Activated naive CD4-positive, alpha-beta T cell treated with anti-CD3 and anti-CD28 coated beads, Interleukin-2, amount 10 ng/mL, durations not matched to agents 7 days and 5 days (primary cell): ENCODE measurements around the gene ST8SIA2.
A peak's percentile ranks its signal among the peaks of the same experiment; 100 is the strongest.

Experiments
- CTCF ChIA-PET: fragments of 350-600 bp; sonication (Branson Sonifier 250); formaldehyde crosslinking; loops from one replicate; lab custom pipeline; 2021; ENCODE audit warnings: antibody characterized with exemption; lab: Charles Lee
- DNase-seq: peaks from one replicate; pipeline ENCODE4 v3.0.0-alpha.2; 2020
- H3K27ac Mint-ChIP-seq: one replicate; pipeline ENCODE4 v1.8.0; 2021; ENCODE audit warnings: mild to moderate bottlenecking, moderate library complexity, mixed read lengths
- H3K27me3 Mint-ChIP-seq: one replicate; pipeline ENCODE4 v1.8.0; 2021; ENCODE audit warnings: mild to moderate bottlenecking, mixed read lengths
- H3K36me3 Mint-ChIP-seq: one replicate; pipeline ENCODE4 v1.8.0; 2021; ENCODE audit warnings: mixed read lengths
- H3K4me1 Mint-ChIP-seq: one replicate; pipeline ENCODE4 v1.8.0; 2021; ENCODE audit warnings: mixed read lengths
- H3K4me3 Mint-ChIP-seq: one replicate; pipeline ENCODE4 v1.8.0; 2021; ENCODE audit warnings: mild to moderate bottlenecking, moderate library complexity, mixed read lengths
- H3K9me3 Mint-ChIP-seq: one replicate; pipeline ENCODE4 v1.8.0; 2021; ENCODE audit warnings: mixed read lengths

ST8SIA2 gene, protein sequence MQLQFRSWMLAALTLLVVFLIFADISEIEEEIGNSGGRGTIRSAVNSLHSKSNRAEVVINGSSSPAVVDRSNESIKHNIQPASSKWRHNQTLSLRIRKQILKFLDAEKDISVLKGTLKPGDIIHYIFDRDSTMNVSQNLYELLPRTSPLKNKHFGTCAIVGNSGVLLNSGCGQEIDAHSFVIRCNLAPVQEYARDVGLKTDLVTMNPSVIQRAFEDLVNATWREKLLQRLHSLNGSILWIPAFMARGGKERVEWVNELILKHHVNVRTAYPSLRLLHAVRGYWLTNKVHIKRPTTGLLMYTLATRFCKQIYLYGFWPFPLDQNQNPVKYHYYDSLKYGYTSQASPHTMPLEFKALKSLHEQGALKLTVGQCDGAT

DNA sequence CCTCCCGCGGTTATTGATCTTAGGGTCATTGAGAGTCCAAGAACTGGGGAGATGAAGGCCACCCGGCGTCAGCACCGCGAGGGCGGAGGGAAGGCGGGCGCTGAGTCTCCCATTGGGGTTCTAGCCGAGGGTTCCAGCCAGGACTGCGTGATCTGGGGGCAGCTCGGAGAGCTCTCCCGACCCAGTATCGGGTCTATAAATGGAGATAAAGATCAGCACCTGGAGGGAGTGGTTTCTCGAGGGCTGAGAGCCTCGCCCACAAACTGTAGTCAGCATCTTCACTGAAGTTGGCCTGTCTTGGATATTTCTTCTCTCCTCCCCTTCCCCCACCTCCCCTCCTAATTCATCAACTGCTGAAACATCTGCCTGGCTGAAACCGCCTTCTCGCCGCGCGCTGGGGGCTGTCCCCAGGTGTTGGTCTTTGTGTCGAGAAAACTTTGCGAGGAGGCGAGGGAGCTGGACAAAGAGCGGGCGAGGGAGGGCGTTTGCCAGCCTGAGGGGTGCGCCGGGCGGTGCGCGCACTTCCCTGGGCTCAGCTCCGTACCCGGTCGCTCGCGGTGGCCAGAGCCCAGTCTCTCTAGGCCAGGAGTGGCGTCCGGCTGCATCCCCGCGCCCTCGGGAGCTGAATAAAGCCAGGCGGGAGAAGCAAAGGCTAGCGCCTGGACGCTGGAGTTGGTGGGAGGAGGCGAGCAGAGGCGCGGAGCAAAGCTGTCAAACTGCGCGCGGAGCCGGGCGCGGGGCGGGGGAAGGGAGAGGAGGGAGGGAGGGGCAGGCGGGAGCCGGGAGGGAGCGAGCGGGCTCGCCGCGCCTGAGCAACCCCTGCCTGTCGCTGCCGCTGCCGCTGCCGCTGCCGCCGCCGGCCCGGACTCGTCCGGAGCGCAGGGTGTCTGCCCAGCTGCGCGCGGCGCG lies at the start of gene ST8SIA2:
ST8SIA2 (plus strand) TSS at position 811 of the 909 bp plus-strand sequence. CDS start 184 bp downstream, outside the sequence.
- Mint-ChIP-seq H3K4me1 (peaks cover 7% of the 10 kb centered on the region), H3K4me3 (peak within 1 kb of the TSS; percentile 8), H3K36me3 (no peaks in the 10 kb centered on the region), H3K9me3 (no peaks in the 10 kb centered on the region), H3K27me3 (peaks cover 96% of the 10 kb centered on the region), H3K27ac (no peak within 1 kb of the TSS)
- CTCF ChIA-PET = interaction anchor here (0.7 to 1.3 kb wide), 3 partner anchors 9 to 1614 kb away, joined by 3 read pairs; no protein-coding TSS in a partner anchor
- no peak for DNase-seq

DNA sequence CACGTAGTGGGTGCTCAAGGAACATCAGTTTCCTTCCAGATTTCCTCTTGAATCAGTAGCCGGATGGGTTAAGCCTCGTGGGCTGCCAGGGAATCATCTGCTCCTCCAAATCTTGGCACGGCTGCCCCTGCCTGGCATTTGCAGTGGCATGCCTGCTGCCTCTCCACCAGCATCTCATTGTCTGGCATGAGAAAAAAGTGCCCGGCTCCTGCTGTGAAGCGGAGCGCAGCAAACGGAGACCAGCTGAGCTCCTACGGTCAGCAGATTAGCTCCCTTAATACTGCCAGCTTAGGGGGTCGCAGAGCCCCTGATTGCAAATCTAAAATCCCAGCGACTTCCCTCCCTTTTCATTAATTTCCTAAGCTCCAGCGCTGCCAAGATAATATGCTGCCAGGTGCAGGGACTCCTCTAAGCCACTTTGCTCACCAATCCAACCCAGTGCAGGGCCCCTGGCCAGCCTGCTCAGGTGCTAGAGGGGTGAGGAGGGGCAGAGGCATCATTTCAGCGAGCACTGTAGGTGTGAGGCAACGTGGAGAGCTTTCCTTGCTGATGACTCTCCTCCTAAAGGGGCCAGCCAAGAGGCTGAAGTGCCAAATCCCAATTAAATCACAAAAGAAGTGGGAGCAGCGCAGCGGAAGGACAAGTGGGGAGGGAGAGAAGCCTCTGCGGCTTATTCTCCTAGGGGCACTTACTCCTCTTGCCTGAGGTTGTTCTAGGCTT lies 49.6 kb upstream of the ST8SIA2 start:
- Mint-ChIP-seq H3K27me3 (peaks cover 21% of the 10 kb centered on the region), H3K36me3 (no peaks in the 10 kb centered on the region), H3K9me3 (peaks cover 1% of the 10 kb centered on the region), H3K27ac (no peak overlapping the region), H3K4me1 (no peaks in the 10 kb centered on the region), H3K4me3 (no peak overlapping the region)
- no peak for DNase-seq
- CTCF ChIA-PET = no interaction called here

DNA sequence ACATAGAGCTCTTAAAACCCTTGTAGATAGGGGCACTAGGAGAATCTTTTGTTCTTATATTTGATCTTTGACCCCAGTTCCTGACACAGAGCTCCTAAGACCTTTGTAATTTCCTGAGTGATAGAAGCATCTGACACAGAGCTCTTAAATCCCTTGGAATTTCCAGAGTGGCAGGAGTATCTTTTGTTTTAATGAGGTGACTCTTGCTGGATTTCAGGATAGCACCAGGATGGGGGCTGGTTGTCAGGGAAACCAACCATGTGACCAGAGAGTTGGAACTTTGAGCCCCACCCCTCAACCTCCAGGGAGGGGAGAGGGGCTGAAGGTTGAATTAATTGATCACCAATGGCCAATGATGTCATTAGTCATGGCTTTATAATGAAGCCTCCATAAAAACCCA lies 47.6 kb upstream of the ST8SIA2 start:
- H3K36me3 Mint-ChIP-seq = no peaks in the 10 kb centered on the region
- H3K27ac Mint-ChIP-seq = no peak overlapping the region
- H3K27me3 Mint-ChIP-seq = peaks cover 21% of the 10 kb centered on the region
- no peaks in the 10 kb centered on the region for H3K4me1 Mint-ChIP-seq
- peaks cover 1% of the 10 kb centered on the region for H3K9me3 Mint-ChIP-seq
- CTCF ChIA-PET = no interaction called here
- no peak for DNase-seq
- H3K4me3 Mint-ChIP-seq = no peak overlapping the region

DNA sequence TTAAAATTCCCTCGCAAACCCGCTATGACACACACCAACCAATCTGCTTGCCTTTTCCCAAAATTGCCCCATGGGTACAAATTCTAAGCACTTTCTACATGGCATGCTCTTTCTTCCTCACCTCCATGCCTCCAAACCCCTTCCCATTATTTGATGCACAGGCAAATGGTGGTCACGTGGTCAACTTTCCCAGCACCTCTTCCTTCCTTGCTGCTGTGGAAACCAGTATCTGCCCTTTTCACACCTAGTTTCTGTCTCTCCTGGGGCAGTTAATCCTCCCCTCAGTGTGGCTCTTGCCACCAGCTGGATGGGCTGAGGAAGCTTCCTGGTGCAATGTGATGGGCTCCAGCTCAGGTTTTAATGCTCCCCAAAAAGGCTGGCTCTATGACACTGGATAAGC lies 38.4 kb upstream of the ST8SIA2 start:
- Mint-ChIP-seq H3K9me3 (no peaks in the 10 kb centered on the region), H3K4me1 (no peaks in the 10 kb centered on the region), H3K27me3 (peaks cover 16% of the 10 kb centered on the region), H3K4me3 (no peak overlapping the region), H3K27ac (no peak overlapping the region), H3K36me3 (no peaks in the 10 kb centered on the region)
- DNase-seq = no peak
- CTCF ChIA-PET = interaction anchor here (1.4 kb wide), 1 partner anchor 26 kb away, joined by 3 read pairs; no protein-coding TSS in a partner anchor

DNA sequence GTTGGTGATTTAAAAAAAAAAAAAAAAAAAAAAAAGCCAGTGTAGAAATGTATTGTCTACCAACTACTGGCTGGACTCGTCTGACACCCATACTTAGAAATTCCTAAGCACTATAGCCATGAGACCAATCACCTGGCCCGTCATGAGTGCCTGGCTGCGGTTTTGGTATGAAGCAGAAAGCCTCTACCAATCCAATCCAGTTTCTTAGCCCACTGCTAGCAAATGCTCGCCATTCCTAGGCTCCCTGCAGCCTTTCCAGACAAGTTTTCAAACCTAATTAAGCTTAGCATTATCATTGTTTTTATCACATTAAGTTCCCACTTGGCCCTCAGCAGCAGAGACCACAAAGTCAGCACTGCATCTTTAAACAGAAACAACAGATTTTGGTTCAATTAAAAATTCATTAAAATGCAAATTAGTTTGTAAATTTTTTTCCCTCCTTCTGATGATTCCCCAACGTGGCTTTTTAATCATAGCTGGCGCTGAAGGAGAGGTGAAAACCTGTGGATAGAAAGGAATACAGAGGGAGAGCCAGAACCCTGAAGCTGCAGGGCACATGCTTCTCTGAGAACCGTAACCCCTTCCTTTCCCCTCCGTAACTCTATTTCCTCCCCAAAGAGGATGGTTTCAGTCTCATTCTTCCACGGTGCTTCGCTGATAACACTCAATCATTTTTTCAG lies 32.2 kb upstream of the ST8SIA2 start:
- H3K4me1 Mint-ChIP-seq = no peaks in the 10 kb centered on the region
- H3K9me3 Mint-ChIP-seq = no peaks in the 10 kb centered on the region
- CTCF ChIA-PET = no interaction called here

DNA sequence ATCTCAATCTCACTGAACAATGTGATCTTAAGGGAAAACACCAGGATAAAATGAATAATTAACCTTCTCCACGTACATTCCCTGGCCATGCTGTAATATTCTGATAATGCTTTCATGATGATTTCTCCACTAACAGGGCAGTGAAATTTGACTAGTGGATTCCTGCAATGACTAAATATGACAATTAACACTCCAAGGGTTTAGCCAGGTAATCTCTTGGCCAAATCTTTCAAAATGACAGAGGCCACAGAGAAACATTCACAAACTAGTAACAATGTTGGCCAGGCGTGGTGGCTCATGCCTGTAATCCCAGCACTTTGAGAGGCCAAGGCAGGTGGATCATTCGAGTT lies 31.7 kb upstream of the ST8SIA2 start:
- no peak overlapping the region for H3K4me3 Mint-ChIP-seq
- H3K27me3 Mint-ChIP-seq = peaks cover 16% of the 10 kb centered on the region
- no peaks in the 10 kb centered on the region for H3K36me3 Mint-ChIP-seq
- no peaks in the 10 kb centered on the region for H3K4me1 Mint-ChIP-seq
- CTCF ChIA-PET = no interaction called here
- no peaks in the 10 kb centered on the region for H3K9me3 Mint-ChIP-seq
- H3K27ac Mint-ChIP-seq = no peak overlapping the region
- no peak for DNase-seq

More for the DNA sequence above, 32.2 kb upstream of the ST8SIA2 start:
- peaks cover 12% of the 10 kb centered on the region for H3K27me3 Mint-ChIP-seq
- H3K27ac Mint-ChIP-seq = no peak overlapping the region
- no peak for DNase-seq
- H3K36me3 Mint-ChIP-seq = no peaks in the 10 kb centered on the region
- H3K4me3 Mint-ChIP-seq = no peak overlapping the region

DNA sequence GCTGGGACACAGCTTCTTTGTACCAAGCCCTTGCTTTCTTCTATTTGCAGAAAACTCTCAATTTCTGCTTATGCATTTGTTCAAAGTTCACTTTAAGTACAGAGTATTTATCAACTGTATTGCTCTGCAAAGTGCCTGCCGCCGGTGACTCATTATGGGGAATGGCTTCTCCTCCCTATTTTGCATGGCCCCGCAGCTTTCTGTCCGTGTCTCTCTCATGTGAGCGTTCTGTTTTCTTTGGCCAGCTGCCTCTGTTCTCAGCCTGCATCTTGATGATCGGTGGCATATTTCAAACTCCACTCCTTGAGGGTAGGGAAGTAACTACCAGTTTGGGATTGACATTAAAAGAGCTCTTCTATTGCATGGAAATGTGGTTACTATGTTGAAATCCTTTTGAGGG lies 28.6 kb upstream of the ST8SIA2 start:
- H3K9me3 Mint-ChIP-seq = no peaks in the 10 kb centered on the region
- no peak for DNase-seq
- H3K4me1 Mint-ChIP-seq = no peaks in the 10 kb centered on the region
- H3K36me3 Mint-ChIP-seq = no peaks in the 10 kb centered on the region
- CTCF ChIA-PET = no interaction called here
- no peak overlapping the region for H3K27ac Mint-ChIP-seq
- no peak overlapping the region for H3K4me3 Mint-ChIP-seq
- peaks cover 23% of the 10 kb centered on the region for H3K27me3 Mint-ChIP-seq

DNA sequence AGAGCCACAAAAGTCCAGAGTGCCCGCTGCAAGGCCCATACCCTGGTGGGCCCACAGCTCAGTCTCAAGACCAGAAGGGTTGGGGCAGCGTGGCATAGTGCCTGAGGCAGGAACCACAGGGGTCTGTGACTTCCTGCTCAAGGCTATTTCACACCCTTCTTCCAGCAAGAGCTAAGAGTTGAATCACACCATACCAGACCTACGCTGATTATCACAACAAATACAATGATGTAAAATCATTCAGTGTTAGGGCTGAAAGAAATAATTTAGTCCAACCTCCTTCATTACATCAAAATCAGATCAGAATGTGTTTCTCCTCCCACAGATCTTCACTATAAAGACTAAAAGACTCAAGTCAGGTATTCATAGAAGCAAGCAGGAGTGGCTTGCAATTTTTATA lies 27.8 kb upstream of the ST8SIA2 start:
- H3K27me3 Mint-ChIP-seq = peaks cover 19% of the 10 kb centered on the region
- no peak for DNase-seq
- H3K9me3 Mint-ChIP-seq = no peaks in the 10 kb centered on the region
- no peaks in the 10 kb centered on the region for H3K4me1 Mint-ChIP-seq
- no peaks in the 10 kb centered on the region for H3K36me3 Mint-ChIP-seq
- H3K4me3 Mint-ChIP-seq = no peak overlapping the region
- CTCF ChIA-PET = no interaction called here
- H3K27ac Mint-ChIP-seq = no peak overlapping the region

DNA sequence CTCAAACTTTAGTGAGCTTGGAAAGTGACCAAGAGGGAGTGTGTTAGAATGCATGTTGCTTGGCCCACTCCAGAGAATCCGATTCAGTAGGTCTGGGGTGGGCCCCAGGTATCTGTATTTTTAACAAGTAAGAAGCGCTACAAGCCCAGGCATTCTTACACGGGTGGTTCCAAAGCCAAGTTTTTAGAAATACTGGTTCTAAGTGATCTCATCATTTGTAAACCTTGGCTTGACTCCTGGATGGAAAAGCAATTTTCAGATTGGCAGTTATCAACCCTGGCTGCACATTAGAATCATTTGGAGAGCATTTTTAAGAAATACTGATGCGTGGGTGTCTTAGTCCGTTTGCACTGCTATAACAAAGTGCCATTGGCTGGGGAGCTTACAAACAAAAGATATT lies 27.3 kb upstream of the ST8SIA2 start:
- Mint-ChIP-seq H3K4me3 (no peak overlapping the region), H3K9me3 (no peaks in the 10 kb centered on the region), H3K27ac (no peak overlapping the region), H3K4me1 (no peaks in the 10 kb centered on the region), H3K27me3 (peaks cover 19% of the 10 kb centered on the region), H3K36me3 (no peaks in the 10 kb centered on the region)
- no peak for DNase-seq
- CTCF ChIA-PET = no interaction called here

DNA sequence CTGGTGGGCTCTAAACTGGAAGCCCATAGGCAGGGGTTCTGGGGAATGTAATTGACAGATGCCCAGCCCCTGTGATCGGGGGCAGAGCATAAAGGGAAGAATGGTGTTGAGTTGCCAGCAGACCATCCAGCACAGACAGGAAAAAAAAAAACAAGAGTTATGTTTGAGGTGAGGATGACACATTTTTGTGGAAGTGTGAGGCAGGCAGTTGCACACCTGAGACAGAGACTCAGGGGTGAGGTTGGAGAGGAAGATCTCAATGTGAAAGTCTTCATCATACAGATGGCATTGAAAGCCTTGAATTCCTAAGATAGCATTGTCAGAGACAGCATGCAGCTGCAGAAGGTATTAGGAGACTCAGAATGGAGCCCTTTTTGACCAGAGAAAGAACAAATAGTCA lies 18.6 kb upstream of the ST8SIA2 start:
- DNase-seq = no peak
- Mint-ChIP-seq H3K4me3 (no peak overlapping the region), H3K4me1 (no peaks in the 10 kb centered on the region), H3K9me3 (no peaks in the 10 kb centered on the region), H3K27ac (no peak overlapping the region), H3K36me3 (no peaks in the 10 kb centered on the region), H3K27me3 (peaks cover 12% of the 10 kb centered on the region)
- CTCF ChIA-PET = no interaction called here

DNA sequence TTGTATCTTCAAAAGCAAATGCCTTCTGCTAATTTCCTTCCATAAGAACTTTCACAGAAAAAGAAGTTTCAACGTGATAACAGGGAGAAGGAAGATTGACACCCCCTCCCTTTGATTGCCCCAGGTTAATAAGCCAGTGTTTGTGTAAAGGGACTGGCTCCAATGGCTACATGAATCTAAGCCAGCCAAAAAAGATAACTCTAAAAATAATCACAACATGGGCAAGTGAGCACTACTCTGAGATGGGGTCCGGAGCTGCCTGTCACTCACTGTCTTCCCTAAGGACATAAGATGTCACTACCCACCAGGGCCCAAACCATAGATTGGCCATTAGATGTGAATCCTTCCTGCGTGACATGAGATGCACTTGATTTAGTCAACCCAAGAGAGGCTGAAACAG lies 17.6 kb upstream of the ST8SIA2 start:
- CTCF ChIA-PET = no interaction called here
- Mint-ChIP-seq H3K27ac (no peak overlapping the region), H3K4me3 (no peak overlapping the region), H3K36me3 (no peaks in the 10 kb centered on the region), H3K9me3 (no peaks in the 10 kb centered on the region), H3K27me3 (peaks cover 21% of the 10 kb centered on the region), H3K4me1 (no peaks in the 10 kb centered on the region)
- no peak for DNase-seq

DNA sequence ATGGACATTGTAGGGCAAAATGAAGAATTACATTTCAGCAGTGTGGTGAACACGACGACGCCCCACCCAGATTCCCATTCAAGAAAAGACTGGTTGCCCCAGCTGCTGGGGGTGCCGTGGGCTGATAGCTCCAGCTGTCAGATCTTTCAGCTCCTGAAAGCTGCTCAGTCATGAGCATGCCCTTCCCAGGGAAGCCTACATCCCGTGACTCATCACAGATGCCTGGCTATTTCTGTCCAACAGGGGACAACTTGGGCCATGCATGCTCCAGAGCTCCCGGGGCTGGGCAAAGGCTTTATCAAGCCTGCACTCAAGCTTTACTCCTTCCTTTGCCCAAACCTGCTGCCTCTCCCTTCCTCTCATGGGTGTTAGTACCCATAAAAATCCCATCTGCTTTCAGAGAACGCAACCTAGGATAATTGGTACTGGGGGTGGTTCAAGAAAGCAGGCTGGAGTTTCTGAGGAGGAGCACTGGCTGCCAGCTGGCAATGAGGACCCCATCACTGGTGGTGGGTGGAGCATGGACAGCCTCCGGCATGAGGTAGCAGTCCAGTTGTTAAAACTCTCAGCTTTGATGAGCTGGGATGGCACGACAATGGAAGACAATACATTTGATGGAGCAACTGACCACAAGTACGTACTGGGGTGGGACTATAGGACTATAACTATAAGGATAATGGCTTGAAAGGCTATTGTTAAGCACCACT lies 16.4 kb upstream of the ST8SIA2 start:
- H3K9me3 Mint-ChIP-seq = no peaks in the 10 kb centered on the region
- DNase-seq = no peak
- peaks cover 21% of the 10 kb centered on the region for H3K27me3 Mint-ChIP-seq
- CTCF ChIA-PET = no interaction called here
- no peaks in the 10 kb centered on the region for H3K36me3 Mint-ChIP-seq
- no peak overlapping the region for H3K27ac Mint-ChIP-seq
- H3K4me3 Mint-ChIP-seq = no peak overlapping the region
- no peaks in the 10 kb centered on the region for H3K4me1 Mint-ChIP-seq

DNA sequence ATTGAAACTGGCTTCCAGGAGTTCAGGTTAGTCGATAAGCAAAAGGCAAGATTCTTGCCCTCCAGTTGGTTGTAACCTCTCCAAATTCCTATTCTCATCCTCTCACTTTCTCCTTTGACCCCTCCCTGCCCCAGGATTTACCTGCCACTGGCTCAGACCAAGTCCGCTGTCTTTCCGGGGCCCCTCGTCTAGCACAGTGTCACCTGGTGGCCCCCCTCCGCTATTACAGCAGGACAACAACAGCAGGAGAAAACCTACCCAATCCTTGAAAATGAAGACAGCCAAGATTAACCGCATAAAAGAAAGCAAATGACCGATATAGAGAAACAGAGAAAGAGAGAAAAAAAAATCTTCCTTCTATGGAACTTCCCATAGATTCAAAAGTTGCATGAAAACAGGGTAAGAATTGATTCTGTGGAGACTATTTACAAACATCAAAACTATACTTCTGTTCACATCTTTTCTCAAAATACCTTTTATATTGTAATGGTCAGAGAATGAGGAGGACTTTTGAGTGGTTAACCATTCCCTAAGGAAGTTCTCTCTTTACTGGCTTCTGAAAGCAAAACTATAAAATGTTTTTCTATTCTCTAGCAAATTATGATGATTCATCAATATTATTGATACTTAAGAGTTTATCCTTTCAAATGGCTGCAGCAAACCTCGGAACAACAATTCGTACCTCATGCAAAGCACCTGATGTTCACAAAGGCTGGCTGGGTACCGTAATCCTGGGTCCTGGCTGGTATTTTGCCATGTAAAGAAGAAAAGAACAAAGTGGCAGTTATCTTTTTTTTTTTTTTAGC lies 10.0 kb upstream of the ST8SIA2 start:
- H3K9me3 Mint-ChIP-seq = no peaks in the 10 kb centered on the region
- CTCF ChIA-PET = interaction anchor here (1.9 kb wide), 1 partner anchor 287 kb away, joined by 5 read pairs; no protein-coding TSS in a partner anchor
- no peaks in the 10 kb centered on the region for H3K4me1 Mint-ChIP-seq
- H3K27me3 Mint-ChIP-seq = peaks cover 41% of the 10 kb centered on the region
- no peaks in the 10 kb centered on the region for H3K36me3 Mint-ChIP-seq
- no peak overlapping the region for H3K4me3 Mint-ChIP-seq
- peak; percentile 45 for DNase-seq
- H3K27ac Mint-ChIP-seq = no peak overlapping the region
